Right lobe of liver (tissue), 4 donors: ENCODE data around the gene C5orf46.

Experiments
- CTCF ChIP-seq, 4 donors: fragments of 200-600 bp in 3 of 4; fragments of 450-650 bp in 1 of 4; IDR thresholded peaks; one replicate each; pipeline versions ENCODE4 v1.5.1 to v1.8.0; 2016 to 2022; ENCODE audit warnings: antibody characterized with exemption in 4 of 4, mild to moderate bottlenecking in 2 of 4
- POLR2A ChIP-seq: fragments of 450-650 bp; IDR thresholded peaks from one replicate; pipeline ENCODE4 v1.6.1; 2017; ENCODE audit warnings: antibody characterized with exemption, mild to moderate bottlenecking
- donor health status: DM: no; HTN: no; CAD: no.
- donor health status: DM: no; HTN: no; CAD: no.
- donor health status: DM: no; HTN: yes; CAD: no.

GRCh38 chr5:147912011-147912410 lies 5.7 kb upstream of the C5orf46 start:
- TF ChIP-seq CTCF (IDR thresholded peaks at IDR 0.05), result no peak
- no peak for TF ChIP-seq POLR2A
